Anterior cingulate cortex (tissue), 58 donors: ENCODE results near the gene SMS.
"Not testable (repeated sequence)": the region's sequence is repeated elsewhere in the genome, so short reads cannot be mapped to it uniquely, and the experiment has no call there.

Experiments used
- DNase-seq, 58 donors: peaks; one replicate each; lab custom pipeline; 2025; lab: John Stamatoyannopoulos, UW

The SMS gene

GRCh38 chrX:21949689-21950088 is 9.2 kb downstream of the SMS start:
- no peak for DNase-seq

GRCh38 chrX:21950557-21950956 is 10.0 kb downstream of the SMS start:
- not testable (repeated sequence) for DNase-seq

- DNase-seq = no peak
Observed at GRCh38 chrX:21952624-21953023, 12.1 kb downstream of the SMS start.

- not testable (repeated sequence) for DNase-seq
Observed at GRCh38 chrX:21953195-21953830, 12.8 kb downstream of the SMS start.

GRCh38 chrX:21955403-21956189 is 15.1 kb downstream of the SMS start:
- DNase-seq = no peak

- no peak for DNase-seq
Observed at GRCh38 chrX:21956783-21957182, 16.3 kb downstream of the SMS start.

GRCh38 chrX:21958187-21958586 is 17.7 kb downstream of the SMS start:
- DNase-seq = peak in 1 of 58 donors; percentile 1

- DNase-seq = no peak
Observed at GRCh38 chrX:21958916-21959315, 18.4 kb downstream of the SMS start.

GRCh38 chrX:21959362-21960051 is 19.0 kb downstream of the SMS start:
- DNase-seq = peak in 1 of 58 donors; percentile 6

- no peak for DNase-seq
Observed at GRCh38 chrX:21960569-21961541, 20.3 kb downstream of the SMS start.

GRCh38 chrX:21962361-21962760 is 21.9 kb downstream of the SMS start:
- no peak for DNase-seq

- peak in 14 of 58 donors; percentile 4 to 58 (median 17) for DNase-seq
Observed at GRCh38 chrX:21963269-21963668, 22.8 kb downstream of the SMS start.

GRCh38 chrX:21963731-21964405 is 23.4 kb downstream of the SMS start:
- DNase-seq = peak in 1 of 58 donors; percentile 12

- no peak for DNase-seq
Observed at GRCh38 chrX:21966866-21967265, 26.4 kb downstream of the SMS start.

GRCh38 chrX:21968333-21968732 is 27.8 kb downstream of the SMS start:
- DNase-seq = no peak

GRCh38 chrX:21970326-21970725 is 29.8 kb downstream of the SMS start:
- DNase-seq = no peak

GRCh38 chrX:21972046-21972445 is 31.5 kb downstream of the SMS start:
- no peak for DNase-seq

- DNase-seq = no peak
Observed at GRCh38 chrX:21972721-21973120, 32.2 kb downstream of the SMS start.

GRCh38 chrX:21973321-21974010 is 33.0 kb downstream of the SMS start:
- no peak for DNase-seq
